ENCODE results near the gene CCDC57.

The CCDC57 gene

GRCh38 chr17:82121246-82121645, 91.4 kb downstream of the CCDC57 start:
- Histone ChIP-seq H3K36me3 (ENCODE audit: control insufficient read depth, low read length) (no peaks in the 10 kb centered on the region), H3K27me3 (ENCODE audit: control insufficient read depth, low read length) (no peaks in the 10 kb centered on the region), H3K79me2 (ENCODE audit: control insufficient read depth, low read length) (no peaks in the 10 kb centered on the region), H3K4me3 (ENCODE audit: low read length) (no peak overlapping the region), H3K9me3 (ENCODE audit: control insufficient read depth, insufficient read depth, low read length) (no peaks in the 10 kb centered on the region), H3K27ac (ENCODE audit: low read depth, low read length) (no peak overlapping the region), H4K20me1 (ENCODE audit: control insufficient read depth, insufficient read depth, low read depth, low read length) (no peaks in the 10 kb centered on the region), H3K4me2 (ENCODE audit: low read length) (no peak overlapping the region), H3F3A (ENCODE audit: control insufficient read depth, insufficient read depth) (no peaks in the 10 kb centered on the region), H3K4me1 (ENCODE audit: control insufficient read depth, low read length) (no peaks in the 10 kb centered on the region), H3K9me2 (replicated peaks; ENCODE audit: control insufficient read depth, low read length) (no peaks in the 10 kb centered on the region)
- TF ChIP-seq, protein P1, sequence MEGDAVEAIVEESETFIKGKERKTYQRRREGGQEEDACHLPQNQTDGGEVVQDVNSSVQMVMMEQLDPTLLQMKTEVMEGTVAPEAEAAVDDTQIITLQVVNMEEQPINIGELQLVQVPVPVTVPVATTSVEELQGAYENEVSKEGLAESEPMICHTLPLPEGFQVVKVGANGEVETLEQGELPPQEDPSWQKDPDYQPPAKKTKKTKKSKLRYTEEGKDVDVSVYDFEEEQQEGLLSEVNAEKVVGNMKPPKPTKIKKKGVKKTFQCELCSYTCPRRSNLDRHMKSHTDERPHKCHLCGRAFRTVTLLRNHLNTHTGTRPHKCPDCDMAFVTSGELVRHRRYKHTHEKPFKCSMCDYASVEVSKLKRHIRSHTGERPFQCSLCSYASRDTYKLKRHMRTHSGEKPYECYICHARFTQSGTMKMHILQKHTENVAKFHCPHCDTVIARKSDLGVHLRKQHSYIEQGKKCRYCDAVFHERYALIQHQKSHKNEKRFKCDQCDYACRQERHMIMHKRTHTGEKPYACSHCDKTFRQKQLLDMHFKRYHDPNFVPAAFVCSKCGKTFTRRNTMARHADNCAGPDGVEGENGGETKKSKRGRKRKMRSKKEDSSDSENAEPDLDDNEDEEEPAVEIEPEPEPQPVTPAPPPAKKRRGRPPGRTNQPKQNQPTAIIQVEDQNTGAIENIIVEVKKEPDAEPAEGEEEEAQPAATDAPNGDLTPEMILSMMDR (IDR thresholded peaks at IDR 0.05; ENCODE audit: low read depth, low read length, poor library complexity, severe bottlenecking): no peak

GRCh38 chr17:82120148-82120547, 92.5 kb downstream of the CCDC57 start:
- Histone ChIP-seq H3K27ac (ENCODE audit: low read depth, low read length) (no peak overlapping the region), H3K4me3 (ENCODE audit: low read length) (no peak overlapping the region)
- TF ChIP-seq, protein P1 (IDR thresholded peaks at IDR 0.05; ENCODE audit: low read depth, low read length, poor library complexity, severe bottlenecking): no peak
- no peak for TF ChIP-seq EZH2phosphoT487 (IDR thresholded peaks at IDR 0.05; ENCODE audit: borderline replicate concordance, low read length)

GRCh38 chr17:82118815-82119380, 93.7 kb downstream of the CCDC57 start:
- no peaks in the 10 kb centered on the region for H3K79me2 ChIP-seq (ENCODE audit: control insufficient read depth, low read length)
- H3K4me2 ChIP-seq (ENCODE audit: low read length): no peak overlapping the region
- no peaks in the 10 kb centered on the region for H3K36me3 ChIP-seq (ENCODE audit: control insufficient read depth, low read length)
- H3K4me1 ChIP-seq (ENCODE audit: control insufficient read depth, low read length): no peaks in the 10 kb centered on the region
- no peaks in the 10 kb centered on the region for H4K20me1 ChIP-seq (ENCODE audit: control insufficient read depth, insufficient read depth, low read depth, low read length)
- H3K27ac ChIP-seq (ENCODE audit: low read depth, low read length): no peak overlapping the region
- no peaks in the 10 kb centered on the region for H3K9me3 ChIP-seq (ENCODE audit: control insufficient read depth, insufficient read depth, low read length)
- no peak for TF ChIP-seq EZH2phosphoT487 (IDR thresholded peaks at IDR 0.05; ENCODE audit: borderline replicate concordance, low read length)
- TF ChIP-seq, protein P1 (IDR thresholded peaks at IDR 0.05; ENCODE audit: low read depth, low read length, poor library complexity, severe bottlenecking): no peak
- no peaks in the 10 kb centered on the region for H3K9me2 ChIP-seq (replicated peaks; ENCODE audit: control insufficient read depth, low read length)
- H3K27me3 ChIP-seq (ENCODE audit: control insufficient read depth, low read length): no peaks in the 10 kb centered on the region
- no peak overlapping the region for H3K4me3 ChIP-seq (ENCODE audit: low read length)
- H3F3A ChIP-seq (ENCODE audit: control insufficient read depth, insufficient read depth): no peaks in the 10 kb centered on the region

More at GRCh38 chr17:82120148-82120547, 92.5 kb downstream of the CCDC57 start:
- Histone ChIP-seq H3K9me3 (ENCODE audit: control insufficient read depth, insufficient read depth, low read length) (no peaks in the 10 kb centered on the region), H4K20me1 (ENCODE audit: control insufficient read depth, insufficient read depth, low read depth, low read length) (no peaks in the 10 kb centered on the region), H3K4me1 (ENCODE audit: control insufficient read depth, low read length) (no peaks in the 10 kb centered on the region), H3K79me2 (ENCODE audit: control insufficient read depth, low read length) (no peaks in the 10 kb centered on the region), H3K9me2 (replicated peaks; ENCODE audit: control insufficient read depth, low read length) (no peaks in the 10 kb centered on the region), H3F3A (ENCODE audit: control insufficient read depth, insufficient read depth) (no peaks in the 10 kb centered on the region), H3K27me3 (ENCODE audit: control insufficient read depth, low read length) (no peaks in the 10 kb centered on the region), H3K36me3 (ENCODE audit: control insufficient read depth, low read length) (no peaks in the 10 kb centered on the region), H3K4me2 (ENCODE audit: low read length) (no peak overlapping the region)
